ENCODE results near the gene ESR2.

ESR2 gene

DNA sequence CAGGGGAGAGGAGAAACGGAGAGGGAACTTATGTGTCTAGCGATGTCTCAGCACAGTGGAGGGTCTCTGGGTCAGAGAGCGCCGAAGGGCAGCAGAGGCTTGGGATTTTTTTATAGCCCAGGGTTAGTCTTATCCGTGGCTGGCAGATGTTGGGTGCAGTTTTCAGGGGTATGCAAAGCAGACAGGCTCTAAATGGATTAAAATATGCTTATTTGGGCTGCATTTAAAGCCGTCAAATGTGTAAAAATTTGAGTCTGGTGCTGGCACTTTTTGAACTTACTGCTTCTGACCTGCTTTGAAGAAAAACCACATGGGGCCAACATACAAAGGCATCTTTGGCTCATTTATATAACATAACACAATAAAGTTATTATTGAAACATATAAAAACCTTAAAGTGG lies 178.8 kb downstream of the ESR2 start:
- H3K4me3 ChIP-seq (ENCODE audit: low read length in 2 of 2) = no peak overlapping the region
- peaks cover 3% of the 10 kb centered on the region for H3K4me1 ChIP-seq (ENCODE audit: control insufficient read depth, insufficient read depth, low read length)
- H3K27me3 ChIP-seq (ENCODE audit: control insufficient read depth in 1 of 2, insufficient read depth in 2 of 2, low read length in 2 of 2) = no peaks in the 10 kb centered on the region
- no peaks in the 10 kb centered on the region for H3K9me3 ChIP-seq (ENCODE audit: control insufficient read depth in 2 of 2, low read length in 2 of 2)
- H3K9ac ChIP-seq (ENCODE audit: low read length in 2 of 2) = no peak overlapping the region
- peaks cover 0 to 2% of the 10 kb centered on the region in 2 donors for H3K36me3 ChIP-seq (ENCODE audit: control insufficient read depth in 2 of 2, insufficient read depth in 2 of 2, low read length in 2 of 2)
- no peak overlapping the region for H3K27ac ChIP-seq (ENCODE audit: low read length)

DNA sequence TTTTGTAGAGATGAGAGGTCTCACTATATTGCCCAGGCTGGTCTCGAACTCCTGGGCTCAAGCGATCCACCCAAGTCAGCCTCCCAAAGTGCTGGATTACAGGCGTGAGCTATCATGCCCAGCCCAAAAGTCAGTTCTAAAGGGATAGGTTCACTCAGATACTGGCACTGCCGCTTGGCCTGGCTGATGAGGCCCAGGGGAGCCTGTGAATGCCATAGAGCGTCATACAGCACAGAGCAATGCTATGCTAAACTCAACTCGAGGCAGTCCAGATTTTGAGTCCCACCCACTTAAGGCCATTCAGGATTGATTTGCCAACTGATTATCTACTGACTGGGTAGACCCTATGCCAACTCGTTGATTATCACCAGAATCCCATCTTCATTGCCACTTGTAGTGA lies 179.4 kb downstream of the ESR2 start:
- H3K9ac ChIP-seq (ENCODE audit: low read length in 2 of 2) = no peak overlapping the region
- no peak overlapping the region for H3K27ac ChIP-seq (ENCODE audit: low read length)
- H3K36me3 ChIP-seq (ENCODE audit: control insufficient read depth in 2 of 2, insufficient read depth in 2 of 2, low read length in 2 of 2) = peaks cover 0 to 2% of the 10 kb centered on the region in 2 donors

DNA sequence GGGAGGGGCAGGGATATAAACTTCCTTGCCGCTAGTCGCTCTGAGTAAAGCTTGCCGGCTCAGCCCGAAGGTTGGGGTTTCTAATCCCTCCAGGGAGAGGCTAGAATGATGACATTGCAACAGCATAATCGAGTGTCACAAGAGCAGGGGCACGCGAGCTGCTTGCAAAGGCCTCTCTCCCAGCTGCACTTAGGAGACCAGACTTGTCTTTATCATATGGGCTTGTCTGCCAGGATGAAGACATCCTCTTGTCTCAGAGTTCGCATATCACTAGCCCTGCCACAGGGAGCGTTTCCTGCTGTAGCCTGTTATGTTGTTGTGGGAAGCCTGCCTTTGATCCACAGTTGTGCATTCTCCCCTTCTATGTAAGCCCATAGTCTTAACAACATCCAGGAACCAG lies 180.0 kb downstream of the ESR2 start:
- H3K4me3 ChIP-seq (ENCODE audit: low read length in 2 of 2) = no peak overlapping the region
- no peak overlapping the region for H3K27ac ChIP-seq (ENCODE audit: low read length)
- no peak overlapping the region for H3K9ac ChIP-seq (ENCODE audit: low read length in 2 of 2)
- H3K4me1 ChIP-seq (ENCODE audit: control insufficient read depth, insufficient read depth, low read length) = peaks cover 3% of the 10 kb centered on the region
- no peaks in the 10 kb centered on the region for H3K9me3 ChIP-seq (ENCODE audit: control insufficient read depth in 2 of 2, low read length in 2 of 2)
- H3K36me3 ChIP-seq (ENCODE audit: control insufficient read depth in 2 of 2, insufficient read depth in 2 of 2, low read length in 2 of 2) = peaks cover 0 to 2% of the 10 kb centered on the region in 2 donors
- H3K27me3 ChIP-seq (ENCODE audit: control insufficient read depth in 1 of 2, insufficient read depth in 2 of 2, low read length in 2 of 2) = no peaks in the 10 kb centered on the region

More for the DNA sequence above, 179.4 kb downstream of the ESR2 start:
- no peaks in the 10 kb centered on the region for H3K27me3 ChIP-seq (ENCODE audit: control insufficient read depth in 1 of 2, insufficient read depth in 2 of 2, low read length in 2 of 2)
- H3K4me1 ChIP-seq (ENCODE audit: control insufficient read depth, insufficient read depth, low read length) = peaks cover 3% of the 10 kb centered on the region
- no peak overlapping the region for H3K4me3 ChIP-seq (ENCODE audit: low read length in 2 of 2)
- no peaks in the 10 kb centered on the region for H3K9me3 ChIP-seq (ENCODE audit: control insufficient read depth in 2 of 2, low read length in 2 of 2)

DNA sequence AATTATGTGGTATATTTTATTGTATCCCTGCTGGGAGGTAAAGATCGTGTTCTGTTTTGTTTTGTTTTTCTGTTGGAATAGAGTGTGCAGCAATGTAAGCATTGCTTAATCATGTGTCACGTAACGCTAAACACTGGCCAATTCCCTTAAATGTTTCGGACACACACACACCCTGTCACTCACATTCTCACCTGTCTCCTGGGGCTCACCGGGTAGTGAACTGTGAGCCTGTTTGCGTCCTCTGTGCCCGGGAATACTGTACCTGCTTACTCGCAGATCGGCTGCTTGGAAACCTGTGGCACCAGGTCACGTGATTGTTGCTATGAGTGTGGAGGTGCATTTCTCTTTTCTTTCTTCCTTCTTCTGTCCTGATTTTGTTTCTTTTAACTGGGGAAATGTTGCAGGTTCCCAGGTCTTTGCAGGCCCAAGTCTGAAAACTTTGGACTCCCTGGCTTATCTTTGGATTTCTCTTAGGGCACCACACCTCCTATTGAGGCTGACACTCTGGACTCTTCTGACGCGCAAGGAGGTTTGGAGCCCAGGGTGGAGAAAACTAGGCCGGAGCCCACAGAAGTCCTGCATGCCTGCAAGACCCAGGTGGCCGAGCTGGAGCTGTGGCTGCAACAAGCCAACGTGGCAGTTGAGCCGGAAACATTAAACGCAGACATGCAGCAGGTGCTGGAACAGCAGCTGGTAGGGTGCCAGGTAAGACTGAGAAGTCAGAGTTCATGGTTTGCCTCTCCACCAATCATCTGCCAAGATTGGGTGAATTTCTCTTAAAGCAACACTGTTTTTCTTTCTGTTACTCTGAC lies 181.1 kb downstream of the ESR2 start:
- Histone ChIP-seq H3K4me3 (ENCODE audit: low read length in 2 of 2) (no peak overlapping the region), H3K4me1 (ENCODE audit: control insufficient read depth, insufficient read depth, low read length) (peaks cover 3% of the 10 kb centered on the region), H3K9me3 (ENCODE audit: control insufficient read depth in 2 of 2, low read length in 2 of 2) (no peaks in the 10 kb centered on the region), H3K27ac (ENCODE audit: low read length) (no peak overlapping the region), H3K27me3 (ENCODE audit: control insufficient read depth in 1 of 2, insufficient read depth in 2 of 2, low read length in 2 of 2) (no peaks in the 10 kb centered on the region), H3K36me3 (ENCODE audit: control insufficient read depth in 2 of 2, insufficient read depth in 2 of 2, low read length in 2 of 2) (peaks cover 0 to 2% of the 10 kb centered on the region in 2 donors), H3K9ac (ENCODE audit: low read length in 2 of 2) (no peak overlapping the region)

DNA sequence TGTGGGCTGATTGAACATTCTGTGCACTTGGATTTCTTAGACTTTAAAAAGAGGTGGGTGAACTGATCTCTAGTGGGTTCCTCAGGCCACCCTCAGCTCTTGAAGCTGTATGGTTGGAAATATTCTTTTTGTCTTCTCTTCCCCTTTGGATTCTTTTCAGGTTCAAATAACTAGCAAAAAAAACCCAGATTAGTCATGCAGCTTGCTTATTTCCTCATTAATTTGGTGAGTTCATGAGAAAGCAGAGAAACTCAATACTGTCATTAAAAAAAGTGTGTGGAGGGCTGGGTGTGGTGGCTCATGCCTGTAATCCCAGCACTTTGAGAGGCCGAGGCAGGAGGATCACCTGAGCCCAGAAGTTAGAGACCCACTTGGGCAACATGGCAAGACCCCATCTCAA lies 183.4 kb downstream of the ESR2 start:
- no peak overlapping the region for H3K4me3 ChIP-seq (ENCODE audit: low read length in 2 of 2)
- H3K27ac ChIP-seq (ENCODE audit: low read length) = no peak overlapping the region
- H3K9ac ChIP-seq (ENCODE audit: low read length in 2 of 2) = no peak overlapping the region
- peaks cover 0 to 2% of the 10 kb centered on the region in 2 donors for H3K36me3 ChIP-seq (ENCODE audit: control insufficient read depth in 2 of 2, insufficient read depth in 2 of 2, low read length in 2 of 2)
- no peaks in the 10 kb centered on the region for H3K27me3 ChIP-seq (ENCODE audit: control insufficient read depth in 1 of 2, insufficient read depth in 2 of 2, low read length in 2 of 2)
- peaks cover 3% of the 10 kb centered on the region for H3K4me1 ChIP-seq (ENCODE audit: control insufficient read depth, insufficient read depth, low read length)
- H3K9me3 ChIP-seq (ENCODE audit: control insufficient read depth in 2 of 2, low read length in 2 of 2) = no peaks in the 10 kb centered on the region

DNA sequence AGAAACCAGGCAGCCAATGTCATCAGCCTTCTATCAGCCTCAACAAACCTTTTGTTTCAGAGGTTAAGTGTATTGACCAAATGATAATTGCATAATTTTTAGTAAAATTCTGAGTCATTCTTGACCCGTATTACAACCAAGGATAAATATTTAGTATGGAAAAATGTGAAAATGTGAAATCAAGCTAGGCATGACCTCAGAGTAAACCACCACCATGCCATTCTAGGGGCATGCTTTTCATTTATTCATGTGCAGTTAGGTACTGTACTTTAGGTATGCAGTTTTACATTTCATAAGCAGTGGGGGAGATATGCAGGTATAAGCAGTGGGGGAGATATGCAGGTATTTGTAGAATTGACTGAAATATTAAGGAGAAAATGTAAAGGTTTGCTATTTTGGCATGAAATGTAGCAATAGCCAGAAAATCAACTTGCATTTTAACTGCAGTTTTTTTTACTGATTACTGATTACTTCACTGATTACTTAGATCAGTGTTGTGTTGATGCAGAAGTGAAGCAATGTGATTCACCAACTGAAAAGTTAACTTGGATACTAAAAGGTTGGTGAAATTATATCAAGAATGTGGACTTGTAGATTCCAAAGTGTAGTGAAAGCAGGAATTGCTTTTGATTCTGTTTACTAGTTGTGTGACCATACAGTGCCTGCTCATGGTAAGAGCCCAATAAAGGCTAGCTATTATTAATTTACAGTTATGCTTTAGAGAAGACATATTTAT lies 184.2 kb downstream of the ESR2 start:
- H3K36me3 ChIP-seq (ENCODE audit: control insufficient read depth in 2 of 2, insufficient read depth in 2 of 2, low read length in 2 of 2) = peaks cover 0 to 2% of the 10 kb centered on the region in 2 donors

DNA sequence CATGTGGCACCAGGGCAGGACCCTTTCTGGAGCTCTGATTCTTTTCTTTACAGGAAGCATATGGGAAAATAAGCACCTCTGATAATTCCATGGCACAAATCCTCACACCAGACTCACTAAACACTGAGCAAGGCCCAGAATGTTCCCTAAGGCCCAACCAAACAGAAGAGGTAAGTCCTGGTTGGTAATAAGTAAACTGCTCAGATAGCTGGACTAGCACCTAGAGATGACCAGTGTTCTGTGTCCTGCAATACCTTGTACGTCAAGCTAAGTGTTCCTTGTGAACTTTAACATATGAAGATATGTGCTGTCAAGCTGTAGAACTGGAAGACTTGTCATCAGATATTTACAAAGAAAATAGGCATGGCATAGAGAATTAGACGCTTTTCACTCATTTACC lies 186.7 kb downstream of the ESR2 start:
- H3K9me3 ChIP-seq (ENCODE audit: control insufficient read depth in 2 of 2, low read length in 2 of 2) = no peaks in the 10 kb centered on the region
- no peaks in the 10 kb centered on the region for H3K4me1 ChIP-seq (ENCODE audit: control insufficient read depth, insufficient read depth, low read length)
- H3K9ac ChIP-seq (ENCODE audit: low read length in 2 of 2) = no peak overlapping the region
- no peaks in the 10 kb centered on the region for H3K27me3 ChIP-seq (ENCODE audit: control insufficient read depth in 1 of 2, insufficient read depth in 2 of 2, low read length in 2 of 2)
- no peak overlapping the region for H3K27ac ChIP-seq (ENCODE audit: low read length)
- H3K36me3 ChIP-seq (ENCODE audit: control insufficient read depth in 2 of 2, insufficient read depth in 2 of 2, low read length in 2 of 2) = peaks cover 0 to 2% of the 10 kb centered on the region in 2 donors
- H3K4me3 ChIP-seq (ENCODE audit: low read length in 2 of 2) = no peak overlapping the region

More for the DNA sequence above, 184.2 kb downstream of the ESR2 start:
- no peaks in the 10 kb centered on the region for H3K9me3 ChIP-seq (ENCODE audit: control insufficient read depth in 2 of 2, low read length in 2 of 2)
- H3K4me1 ChIP-seq (ENCODE audit: control insufficient read depth, insufficient read depth, low read length) = peaks cover 3% of the 10 kb centered on the region
- no peaks in the 10 kb centered on the region for H3K27me3 ChIP-seq (ENCODE audit: control insufficient read depth in 1 of 2, insufficient read depth in 2 of 2, low read length in 2 of 2)
- H3K9ac ChIP-seq (ENCODE audit: low read length in 2 of 2) = no peak overlapping the region
- H3K4me3 ChIP-seq (ENCODE audit: low read length in 2 of 2) = no peak overlapping the region
- no peak overlapping the region for H3K27ac ChIP-seq (ENCODE audit: low read length)

DNA sequence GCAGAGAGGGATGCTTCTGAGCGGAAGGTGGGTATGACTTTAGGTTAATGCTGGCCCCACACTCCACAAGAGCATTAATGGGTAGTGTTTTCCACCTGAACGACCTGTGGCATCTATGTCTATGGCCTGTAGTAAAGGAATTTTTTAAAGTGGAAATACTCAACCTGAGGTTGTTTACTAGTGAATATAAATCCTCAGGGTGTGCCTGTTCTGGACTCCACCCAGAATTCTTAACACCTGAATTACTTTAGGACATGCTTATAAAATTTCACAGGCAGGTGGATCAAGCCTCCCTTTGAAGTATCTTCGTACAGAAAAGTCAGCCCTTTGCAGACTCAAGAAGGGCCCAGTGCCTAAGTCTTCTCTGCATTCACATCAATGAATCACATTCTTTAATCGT lies 196.1 kb downstream of the ESR2 start:
- no peaks in the 10 kb centered on the region for H3K9me3 ChIP-seq (ENCODE audit: control insufficient read depth in 2 of 2, low read length in 2 of 2)
- no peak overlapping the region for H3K9ac ChIP-seq (ENCODE audit: low read length in 2 of 2)
- H3K27me3 ChIP-seq (ENCODE audit: control insufficient read depth in 1 of 2, insufficient read depth in 2 of 2, low read length in 2 of 2) = no peaks in the 10 kb centered on the region
- H3K4me1 ChIP-seq (ENCODE audit: control insufficient read depth, insufficient read depth, low read length) = no peaks in the 10 kb centered on the region
- peaks cover 0 to 2% of the 10 kb centered on the region in 2 donors for H3K36me3 ChIP-seq (ENCODE audit: control insufficient read depth in 2 of 2, insufficient read depth in 2 of 2, low read length in 2 of 2)
- H3K27ac ChIP-seq (ENCODE audit: low read length) = no peak overlapping the region
- H3K4me3 ChIP-seq (ENCODE audit: low read length in 2 of 2) = no peak overlapping the region

DNA sequence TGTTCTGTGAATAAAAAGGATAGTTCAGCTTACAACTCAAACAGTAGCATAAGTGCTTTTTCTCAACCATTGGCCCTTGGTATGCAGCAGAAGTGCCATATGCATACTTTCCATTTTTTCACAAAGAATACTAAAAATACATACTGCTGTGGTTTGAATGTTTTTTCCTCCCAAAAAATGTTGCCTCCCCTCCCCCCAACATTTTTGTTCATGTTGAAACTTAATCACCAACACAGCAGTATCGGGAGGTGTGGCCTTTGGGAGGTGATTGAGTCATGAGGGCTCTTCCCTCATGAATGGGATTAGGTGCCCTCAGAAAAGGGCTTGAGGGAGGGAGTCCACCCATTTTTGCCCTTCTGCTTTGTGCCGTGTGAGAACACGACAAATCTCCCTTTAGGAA lies 198.6 kb downstream of the ESR2 start:
- no peak overlapping the region for H3K4me3 ChIP-seq (ENCODE audit: low read length in 2 of 2)
- H3K9me3 ChIP-seq (ENCODE audit: control insufficient read depth in 2 of 2, low read length in 2 of 2) = no peaks in the 10 kb centered on the region
- no peak overlapping the region for H3K9ac ChIP-seq (ENCODE audit: low read length in 2 of 2)
- H3K4me1 ChIP-seq (ENCODE audit: control insufficient read depth, insufficient read depth, low read length) = no peaks in the 10 kb centered on the region
- no peaks in the 10 kb centered on the region for H3K36me3 ChIP-seq (ENCODE audit: control insufficient read depth in 2 of 2, insufficient read depth in 2 of 2, low read length in 2 of 2)
- H3K27me3 ChIP-seq (ENCODE audit: control insufficient read depth in 1 of 2, insufficient read depth in 2 of 2, low read length in 2 of 2) = no peaks in the 10 kb centered on the region
- no peak overlapping the region for H3K27ac ChIP-seq (ENCODE audit: low read length)

DNA sequence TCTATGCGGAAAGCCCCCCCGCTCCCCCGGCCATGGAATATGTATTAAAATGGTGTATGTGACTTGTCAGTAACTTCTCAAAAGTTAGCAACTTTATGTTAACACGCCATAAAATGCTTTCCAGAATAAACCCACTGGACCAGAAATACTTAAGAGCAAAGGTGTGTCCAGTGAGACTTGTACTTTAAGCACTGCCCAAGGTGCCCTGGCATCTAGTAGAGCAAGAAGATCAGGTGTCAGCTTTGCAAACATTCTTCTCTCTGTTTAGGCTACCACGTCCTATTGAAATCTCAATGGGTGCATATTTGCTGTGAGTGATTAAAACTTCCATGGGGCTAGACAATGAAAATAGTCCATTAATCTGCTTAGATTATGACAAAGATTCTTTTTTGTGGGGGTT lies 201.2 kb downstream of the ESR2 start:
- no peak overlapping the region for H3K27ac ChIP-seq (ENCODE audit: low read length)
- H3K27me3 ChIP-seq (ENCODE audit: control insufficient read depth in 1 of 2, insufficient read depth in 2 of 2, low read length in 2 of 2) = no peaks in the 10 kb centered on the region
- H3K36me3 ChIP-seq (ENCODE audit: control insufficient read depth in 2 of 2, insufficient read depth in 2 of 2, low read length in 2 of 2) = peaks cover 0 to 2% of the 10 kb centered on the region in 2 donors
- H3K4me1 ChIP-seq (ENCODE audit: control insufficient read depth, insufficient read depth, low read length) = no peaks in the 10 kb centered on the region
- H3K9ac ChIP-seq (ENCODE audit: low read length in 2 of 2) = no peak overlapping the region
- no peaks in the 10 kb centered on the region for H3K9me3 ChIP-seq (ENCODE audit: control insufficient read depth in 2 of 2, low read length in 2 of 2)
- H3K4me3 ChIP-seq (ENCODE audit: low read length in 2 of 2) = no peak overlapping the region

DNA sequence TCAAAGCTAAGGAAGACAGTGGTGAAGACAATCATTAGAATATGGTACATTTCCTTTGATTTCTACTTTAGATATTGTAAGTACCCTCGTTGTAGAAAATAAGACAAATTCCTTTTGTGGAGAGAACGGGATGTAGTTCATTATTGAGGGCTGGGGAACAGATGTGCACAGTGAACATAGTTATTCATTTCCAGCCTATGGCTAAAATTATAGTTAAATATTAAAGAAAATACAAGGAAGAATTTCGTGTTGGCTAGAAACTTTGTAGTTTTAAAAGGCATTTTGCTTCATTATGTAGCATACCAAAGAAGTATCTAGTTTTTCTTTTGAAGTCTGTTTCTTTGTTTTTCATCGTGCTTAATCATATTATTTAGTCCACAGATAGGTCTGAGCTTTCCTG lies 201.8 kb downstream of the ESR2 start:
- no peaks in the 10 kb centered on the region for H3K4me1 ChIP-seq (ENCODE audit: control insufficient read depth, insufficient read depth, low read length)
- no peaks in the 10 kb centered on the region for H3K27me3 ChIP-seq (ENCODE audit: control insufficient read depth in 1 of 2, insufficient read depth in 2 of 2, low read length in 2 of 2)
- H3K36me3 ChIP-seq (ENCODE audit: control insufficient read depth in 2 of 2, insufficient read depth in 2 of 2, low read length in 2 of 2) = peaks cover 0 to 2% of the 10 kb centered on the region in 2 donors
- no peak overlapping the region for H3K4me3 ChIP-seq (ENCODE audit: low read length in 2 of 2)
- no peaks in the 10 kb centered on the region for H3K9me3 ChIP-seq (ENCODE audit: control insufficient read depth in 2 of 2, low read length in 2 of 2)
- H3K9ac ChIP-seq (ENCODE audit: low read length in 2 of 2) = no peak overlapping the region
- H3K27ac ChIP-seq (ENCODE audit: low read length) = no peak overlapping the region
